ENCODE data around the gene TNFRSF25.

- TF ChIP-seq CTCF (IDR thresholded peaks at IDR 0.05; ENCODE audit: poor library complexity, severe bottlenecking) (no peak), RAD21 (conservative IDR thresholded peaks at IDR 0.05) (no peak), POLR2AphosphoS5 (IDR thresholded peaks at IDR 0.05) (no peak), EZH2 (IDR thresholded peaks at IDR 0.05; ENCODE audit: borderline replicate concordance, insufficient read depth, low read length, poor library complexity, severe bottlenecking) (no peak), EP300 (conservative IDR thresholded peaks at IDR 0.05; ENCODE audit: poor library complexity, severe bottlenecking) (no peak), MXI1 (conservative IDR thresholded peaks at IDR 0.05; ENCODE audit: poor library complexity, severe bottlenecking) (no peak), TAF1 (IDR thresholded peaks at IDR 0.05; ENCODE audit: low read depth) (no peak)
Measured at GRCh38 chr1:6467224-6467623, 1.3 kb upstream of the TNFRSF25 start.
